OCI-LY1 (cell line): Measurements from ENCODE around the gene RFX2.

Experiments used
- H2AFZ ChIP-seq: fragments of 200-600 bp; sonication (generic), shearing (Covaris generic); 2 replicates; pipeline ENCODE4 v1.6.0; 2014; ENCODE audit warnings: antibody characterized with exemption, mild to moderate bottlenecking, low read length
- H3F3A ChIP-seq: fragments of 200-600 bp; sonication (generic), shearing (Covaris generic); 2 replicates; pipeline ENCODE4 v1.6.0; 2014; ENCODE audit warnings: mild to moderate bottlenecking, antibody characterized with exemption, low read length, moderate library complexity; ENCODE audit not compliant: insufficient read depth
- H3K27ac ChIP-seq: fragments of 200-600 bp; sonication (generic); 2 replicates; pipeline ENCODE4 v1.5.1; 2014; ENCODE audit warnings: low read length, mixed run types, mild to moderate bottlenecking, low read depth; ENCODE audit not compliant: poor library complexity, severe bottlenecking
- H3K27me3 ChIP-seq: fragments of 200-600 bp; sonication (generic); 2 replicates; pipeline ENCODE4 v1.6.0; 2014; ENCODE audit warnings: antibody characterized with exemption, mild to moderate bottlenecking, low read length, moderate library complexity; ENCODE audit not compliant: insufficient read depth
- H3K36me3 ChIP-seq: fragments of 200-600 bp; sonication (generic); 2 replicates; pipeline ENCODE4 v1.6.1; 2014; ENCODE audit warnings: mild to moderate bottlenecking, antibody characterized with exemption, low read length, moderate library complexity, mixed read lengths; ENCODE audit not compliant: insufficient read depth
- H3K4me1 ChIP-seq: fragments of 200-600 bp; sonication (generic); 2 replicates; pipeline ENCODE4 v1.5.1; 2014; ENCODE audit warnings: mild to moderate bottlenecking, low read length, moderate library complexity; ENCODE audit not compliant: insufficient read depth, severe bottlenecking
- H3K4me2 ChIP-seq: fragments of 200-600 bp; sonication (generic), shearing (Covaris generic); 2 replicates; pipeline ENCODE4 v1.6.1; 2014; ENCODE audit warnings: low read length
- H3K4me3 ChIP-seq: fragments of 200-600 bp; sonication (generic); 2 replicates; pipeline ENCODE4 v1.5.1; 2014; ENCODE audit warnings: low read length, low read depth, mild to moderate bottlenecking, mixed read lengths; ENCODE audit not compliant: poor library complexity, severe bottlenecking
- H3K79me2 ChIP-seq: fragments of 200-600 bp; shearing (Covaris generic); 2 replicates; pipeline ENCODE4 v1.6.1; 2016; ENCODE audit warnings: mixed run types, low read length, mixed read lengths; ENCODE audit not compliant: insufficient read depth
- H3K9ac ChIP-seq: fragments of 200-600 bp; sonication (generic), shearing (Covaris generic); 2 replicates; pipeline ENCODE4 v1.6.1; 2014; ENCODE audit warnings: mild to moderate bottlenecking, low read length, mixed read lengths
- H3K9me2 ChIP-seq: fragments of 200-600 bp; sonication (generic), shearing (Covaris generic); 2 replicates; pipeline ENCODE4 v1.6.1; 2014; ENCODE audit warnings: low read depth, mild to moderate bottlenecking, low read length, mixed read lengths
- H3K9me3 ChIP-seq: fragments of 200-600 bp; shearing (Covaris generic); 2 replicates; pipeline ENCODE4 v1.6.1; 2014; ENCODE audit warnings: low read length, mixed read lengths
- H4K20me1 ChIP-seq: fragments of 200-600 bp; sonication (generic), shearing (Covaris generic); 2 replicates; pipeline ENCODE4 v1.6.0; 2016; ENCODE audit warnings: mild to moderate bottlenecking, low read length; ENCODE audit not compliant: insufficient read depth
- CTCF ChIP-seq: fragments of 200-600 bp; sonication (generic), shearing (Covaris generic); IDR thresholded peaks from 2 replicates; pipeline ENCODE4 v1.5.1; 2017; ENCODE audit warnings: mild to moderate bottlenecking, antibody characterized with exemption, low read length, moderate library complexity, mixed read lengths
- EZH2 ChIP-seq: fragments of 200-600 bp; sonication (generic), shearing (Covaris generic); IDR thresholded peaks from 2 replicates; pipeline ENCODE4 v1.8.0; 2017; ENCODE audit warnings: borderline replicate concordance, mixed run types, mild to moderate bottlenecking, antibody characterized with exemption, low read length, moderate library complexity, mixed read lengths

Gene RFX2

GRCh38 chr19:6078068-6078467 lies 32.2 kb downstream of the RFX2 start:
- Histone ChIP-seq H2AFZ (no peak overlapping the region), H3K4me1 (no peaks in the 10 kb centered on the region), H3K27ac (no peak overlapping the region), H3K79me2 (no peaks in the 10 kb centered on the region), H3K27me3 (0 out of 2 replicates have a peak, but pooled peaks cover 4% of the 10 kb centered on the region), H3K4me2 (no peak overlapping the region), H3F3A (no peaks in the 10 kb centered on the region), H4K20me1 (no peaks in the 10 kb centered on the region), H3K9ac (no peak overlapping the region), H3K9me2 (no peaks in the 10 kb centered on the region), H3K4me3 (no peak overlapping the region), H3K9me3 (no peaks in the 10 kb centered on the region), H3K36me3 (no peaks in the 10 kb centered on the region)
- TF ChIP-seq EZH2 (no peak), CTCF (no peak)

GRCh38 chr19:6076675-6077463 lies 33.4 kb downstream of the RFX2 start:
- Histone ChIP-seq H3K27me3 (0 out of 2 replicates have a peak, but pooled peaks cover 4% of the 10 kb centered on the region), H3K9me3 (no peaks in the 10 kb centered on the region), H3F3A (no peaks in the 10 kb centered on the region), H3K9ac (no peak overlapping the region), H3K36me3 (no peaks in the 10 kb centered on the region), H3K79me2 (no peaks in the 10 kb centered on the region), H3K9me2 (no peaks in the 10 kb centered on the region), H4K20me1 (no peaks in the 10 kb centered on the region), H3K4me3 (no peak overlapping the region), H2AFZ (no peak overlapping the region), H3K27ac (no peak overlapping the region), H3K4me1 (no peaks in the 10 kb centered on the region), H3K4me2 (no peak overlapping the region)
- TF ChIP-seq CTCF (no peak), EZH2 (no peak)

- Histone ChIP-seq H3K4me2 (no peak overlapping the region), H3K27me3 (0 out of 2 replicates have a peak, but pooled peaks cover 4% of the 10 kb centered on the region), H3K79me2 (no peaks in the 10 kb centered on the region), H3K9ac (no peak overlapping the region), H3K27ac (no peak overlapping the region), H3K36me3 (no peaks in the 10 kb centered on the region), H3K4me3 (no peak overlapping the region), H3F3A (no peaks in the 10 kb centered on the region), H4K20me1 (no peaks in the 10 kb centered on the region), H3K9me3 (no peaks in the 10 kb centered on the region), H2AFZ (no peak overlapping the region), H3K9me2 (no peaks in the 10 kb centered on the region), H3K4me1 (no peaks in the 10 kb centered on the region)
- TF ChIP-seq CTCF (no peak), EZH2 (no peak)
Measured at GRCh38 chr19:6076291-6076665, 34.0 kb downstream of the RFX2 start.
